ENCODE data around the gene AEBP2.

GRCh38 chr12:19411234-19412204 lies 27.8 kb upstream of the AEBP2 start:
- TF ChIP-seq EZH2phosphoT487 (IDR thresholded peaks at IDR 0.05; ENCODE audit: insufficient read depth, low read depth) (no peak), EZH2 (IDR thresholded peaks at IDR 0.05; ENCODE audit: insufficient read depth, poor library complexity, severe bottlenecking) (no peak)
